IPS DF 4.7 (cell line): ENCODE measurements around the gene TENM4.

Source experiments
- DNase-seq: peaks from one replicate; pipeline ENCODE4 v3.0.0-alpha.2; 2013; ENCODE audit warnings: low spot score; ENCODE audit errors: extremely low read depth

TENM4 gene

DNA sequence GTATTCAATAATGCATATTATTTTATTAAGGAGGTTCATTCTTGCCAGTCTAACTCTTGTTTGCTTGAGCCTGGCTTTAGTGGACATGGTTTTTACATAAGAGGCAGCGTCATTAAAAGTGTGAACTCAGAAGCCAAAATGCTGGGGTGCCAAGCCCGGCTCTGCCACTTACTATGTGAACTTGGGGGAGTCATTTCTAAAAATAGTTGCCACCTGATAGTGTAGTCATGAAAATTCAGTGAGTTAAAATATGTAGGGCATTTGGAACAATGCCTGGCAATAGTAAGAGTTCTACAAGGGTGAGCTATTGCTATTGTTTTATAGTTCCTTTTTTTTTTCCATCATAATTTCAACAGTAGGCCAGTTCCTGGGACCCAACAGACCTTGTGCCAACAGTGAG lies 49.9 kb downstream of the TENM4 start:
- no peak for DNase-seq

DNA sequence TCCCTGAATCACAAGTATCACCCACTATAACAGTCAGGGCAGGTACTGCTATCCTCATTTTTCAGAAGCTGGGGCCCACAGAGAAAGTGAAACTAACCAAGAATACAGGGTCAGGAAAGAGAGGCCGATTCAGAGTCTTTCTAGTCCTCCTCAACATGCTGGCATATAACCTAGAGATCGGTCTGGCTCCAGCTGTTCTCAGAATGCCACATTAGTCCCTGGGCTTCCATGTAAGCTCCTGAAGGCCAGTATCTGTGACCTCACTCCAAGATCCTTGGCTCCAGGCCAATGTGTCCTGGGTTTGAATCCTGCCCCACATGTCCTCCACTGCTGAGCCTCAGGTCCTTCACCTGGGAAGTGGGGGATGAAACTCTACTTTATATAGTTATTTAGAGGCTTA lies 50.4 kb downstream of the TENM4 start:
- DNase-seq, result no peak

DNA sequence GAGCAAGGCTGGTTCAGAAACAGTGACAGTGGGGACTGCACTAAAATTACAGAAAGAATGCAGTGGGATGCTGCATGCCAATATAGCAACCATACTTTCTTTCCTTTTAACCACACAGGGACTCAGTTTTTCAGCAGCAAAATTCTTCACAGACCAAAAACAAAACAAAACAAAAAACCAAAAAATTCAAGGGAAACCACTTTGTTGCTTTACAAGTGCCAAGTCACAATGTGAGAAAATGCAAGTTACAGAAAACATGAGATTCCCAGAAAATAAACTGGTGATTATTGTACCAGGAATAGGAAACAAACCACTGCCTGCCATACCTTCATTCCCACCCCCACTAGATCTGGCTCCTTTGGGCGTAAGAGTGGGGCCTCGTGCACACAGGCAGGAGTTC lies 52.6 kb downstream of the TENM4 start:
- DNase-seq, result no peak

DNA sequence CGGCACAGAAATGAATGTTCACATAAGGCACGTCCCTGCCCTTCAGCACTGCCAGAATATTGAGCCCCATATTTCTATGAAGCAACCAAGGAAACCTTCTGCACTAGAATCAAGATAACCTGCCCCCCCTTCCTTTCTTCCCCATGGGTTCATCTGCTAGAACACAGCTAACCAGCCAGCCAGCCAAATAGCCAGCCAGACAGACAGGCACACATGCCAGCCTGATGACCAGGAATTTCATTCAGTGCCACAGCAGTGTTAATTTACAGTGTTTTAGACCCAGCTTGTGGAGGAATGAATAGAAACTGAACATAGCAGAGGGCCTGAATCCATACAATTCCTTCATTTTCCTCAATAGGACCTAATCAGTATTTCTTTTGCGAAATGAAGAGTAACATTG lies 57.0 kb downstream of the TENM4 start:
- no peak for DNase-seq

DNA sequence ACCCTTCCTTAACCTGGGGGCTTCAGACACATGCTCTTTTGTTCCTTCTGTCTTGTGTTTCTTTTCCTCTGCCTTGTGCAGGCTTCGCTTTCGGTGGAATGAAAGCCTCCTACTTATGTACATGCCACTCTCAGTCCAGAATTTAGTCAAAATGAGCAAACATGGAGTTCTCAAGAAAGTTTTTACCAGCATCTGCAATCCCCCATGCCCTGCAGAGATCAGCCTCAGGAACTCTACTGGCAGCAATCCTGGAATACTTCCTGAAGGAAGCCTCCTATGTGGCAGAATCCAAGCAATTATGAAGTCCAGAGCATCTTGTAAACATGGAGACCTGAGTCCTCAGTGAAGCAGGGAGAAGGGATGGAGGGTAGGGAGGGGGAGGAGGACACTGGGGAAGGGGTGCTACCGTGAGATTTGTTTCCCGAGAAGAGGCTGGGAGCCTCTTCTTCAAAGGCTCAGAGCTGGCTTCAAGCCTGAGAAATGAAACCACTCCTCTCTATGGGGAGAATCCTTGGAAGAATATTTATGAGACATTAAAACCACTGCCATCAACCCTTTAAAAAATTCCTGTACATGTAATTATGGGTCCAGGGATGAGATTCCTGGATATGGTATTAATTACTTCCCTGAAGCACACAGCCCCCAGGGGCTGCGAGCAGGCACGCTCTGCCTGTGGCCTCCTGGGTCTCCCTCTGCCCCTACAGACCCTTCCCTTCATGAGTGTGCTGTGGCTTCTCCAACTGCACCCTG lies 58.4 kb downstream of the TENM4 start:
- no peak for DNase-seq

DNA sequence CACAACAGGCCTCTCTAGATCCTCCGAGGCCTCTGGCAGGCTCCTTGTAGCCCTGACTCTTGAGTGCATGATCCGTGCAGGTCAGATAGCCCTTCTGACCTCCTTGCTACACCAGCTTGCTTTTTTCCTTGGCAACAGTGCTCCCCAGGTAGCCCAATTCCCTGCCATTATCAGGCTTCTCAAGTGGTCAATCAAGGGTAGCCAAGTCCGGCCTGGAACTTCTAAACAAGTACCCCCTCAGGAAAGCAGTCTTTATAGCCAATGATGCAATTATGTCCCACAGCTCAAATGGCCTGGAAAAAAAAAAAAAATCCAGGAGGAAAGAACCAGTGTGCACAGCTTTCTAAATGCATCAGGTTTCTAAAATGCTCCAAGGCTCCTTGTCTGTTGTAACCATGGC lies 59.8 kb downstream of the TENM4 start:
- no peak for DNase-seq

DNA sequence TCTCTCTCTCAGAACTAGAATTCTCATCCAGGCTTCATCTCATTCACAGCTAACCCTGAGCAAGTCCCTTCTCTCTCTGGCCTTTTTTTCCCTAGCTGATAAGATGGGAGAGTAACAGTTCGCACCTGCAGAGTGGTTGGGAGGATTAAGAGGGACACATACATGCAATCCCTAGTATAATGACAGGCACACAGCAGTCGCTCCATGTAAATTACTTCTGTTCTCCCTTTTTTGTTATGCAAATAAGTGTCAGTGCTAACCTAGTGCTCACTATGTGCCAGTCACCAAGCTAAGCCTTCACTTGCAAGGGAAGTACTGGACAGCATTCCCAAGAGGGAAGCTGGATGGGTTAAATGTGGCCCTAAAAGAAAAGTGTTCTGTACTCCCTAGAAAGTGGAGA lies 63.4 kb downstream of the TENM4 start:
- no peak for DNase-seq

DNA sequence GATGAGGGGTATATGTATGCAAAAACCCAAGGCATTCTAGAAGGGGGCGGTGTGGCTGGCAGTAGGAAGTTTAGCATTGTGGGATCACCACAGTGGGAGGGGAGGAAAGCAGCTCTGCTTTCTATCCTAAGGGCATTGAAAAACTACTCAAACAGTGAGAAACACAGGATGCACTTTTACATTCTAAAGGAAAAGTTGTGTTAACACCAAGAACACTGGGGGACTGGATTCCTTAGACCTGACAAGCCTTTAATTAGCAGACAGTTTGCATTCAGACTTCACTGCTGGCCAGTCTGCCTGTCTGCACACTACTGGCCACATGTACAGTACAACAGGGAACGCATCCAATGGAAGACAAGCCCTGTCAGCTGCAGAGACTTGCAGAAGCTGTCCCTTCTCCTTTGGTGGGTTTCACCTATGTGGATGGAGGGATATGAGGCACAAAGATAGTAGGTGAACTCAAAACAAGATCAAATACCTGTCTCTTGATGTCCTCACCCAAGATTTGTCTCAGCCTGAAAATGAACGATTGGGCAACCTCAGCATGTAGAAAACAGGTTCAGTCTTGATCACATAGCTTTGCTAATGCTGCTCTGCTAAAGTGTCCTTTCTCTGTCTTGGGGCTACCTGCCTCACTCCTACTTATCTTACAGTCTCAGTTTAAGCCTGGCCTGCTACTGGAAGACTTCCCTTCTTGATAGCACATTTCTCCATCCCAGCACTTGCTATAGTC lies 64.8 kb downstream of the TENM4 start:
- DNase-seq, result no peak

DNA sequence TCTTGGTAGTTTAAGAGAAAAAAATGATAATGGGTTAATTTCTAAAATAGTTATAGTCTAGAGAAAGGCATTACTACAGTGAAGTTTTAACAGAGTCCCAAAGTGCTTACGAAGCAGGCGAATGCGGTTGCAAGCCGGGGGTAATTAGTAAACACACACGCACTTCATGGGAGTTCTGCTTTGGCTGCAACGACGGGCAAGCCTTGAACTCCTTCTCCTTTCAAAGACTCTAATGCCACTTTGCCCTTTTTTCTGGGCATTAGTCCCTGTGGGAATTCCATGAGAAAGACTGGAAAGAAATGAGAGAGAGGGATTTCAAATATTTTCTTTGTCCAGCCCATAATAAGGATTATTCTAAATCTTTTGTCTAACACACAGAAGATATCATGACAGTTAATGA lies 66.1 kb downstream of the TENM4 start:
- DNase-seq, result no peak

DNA sequence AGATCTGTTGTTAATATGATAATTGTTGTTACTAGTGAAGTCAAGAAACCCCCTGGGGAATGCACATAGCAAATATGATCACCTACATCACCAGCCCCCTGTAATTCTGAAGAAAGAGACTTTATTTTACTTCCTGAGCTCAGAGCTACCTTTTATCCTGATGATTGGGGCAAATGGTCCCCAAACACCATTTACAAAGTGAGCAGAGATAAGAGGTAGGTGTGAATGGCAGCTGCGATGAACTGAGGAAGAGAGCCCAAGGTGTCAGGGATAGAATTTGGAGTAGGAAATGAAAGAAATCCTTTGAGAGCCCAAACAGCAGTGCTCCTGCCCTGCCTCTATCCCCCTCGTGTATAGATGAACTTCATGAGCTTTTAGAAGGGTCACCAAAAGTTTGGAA lies 69.1 kb downstream of the TENM4 start:
- no peak for DNase-seq

DNA sequence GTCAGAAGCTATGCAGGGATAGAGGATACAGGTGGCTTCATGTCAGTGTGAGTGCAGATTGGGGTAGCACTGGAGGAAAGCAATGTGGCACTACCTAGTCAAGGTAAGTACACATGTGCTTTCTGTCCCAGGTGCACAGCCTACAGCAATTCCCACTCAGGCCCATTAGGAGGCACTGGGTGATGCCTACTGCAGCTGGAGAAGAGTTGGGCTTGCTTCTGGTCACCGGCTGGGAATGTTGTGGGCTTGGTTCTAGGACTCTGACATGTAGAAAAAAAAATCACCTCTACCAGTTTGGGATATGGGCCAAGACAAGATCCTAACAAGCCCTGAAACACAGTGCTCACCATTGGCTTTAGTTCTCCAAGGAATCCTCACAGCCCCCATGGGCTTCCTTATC lies 69.7 kb downstream of the TENM4 start:
- DNase-seq, result no peak

DNA sequence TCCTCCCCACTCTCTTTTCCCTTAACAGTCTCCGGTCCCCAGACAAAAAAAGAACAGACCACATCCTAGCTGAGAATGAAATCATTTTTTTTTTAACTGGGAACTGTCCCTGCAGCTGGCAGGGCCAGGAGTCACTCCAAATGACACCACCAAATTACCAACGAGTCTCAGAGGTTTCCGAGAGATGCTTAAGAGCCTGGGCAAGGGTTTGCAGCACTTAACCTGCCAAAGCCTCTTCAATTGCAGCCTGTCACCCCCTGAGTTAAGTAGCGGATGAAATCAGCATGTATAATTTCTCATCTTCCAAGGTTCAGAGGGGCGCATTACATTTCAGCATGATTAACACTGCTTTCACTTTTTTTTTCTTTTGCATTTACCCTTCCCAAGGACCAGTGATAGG lies 71.8 kb downstream of the TENM4 start:
- no peak for DNase-seq

DNA sequence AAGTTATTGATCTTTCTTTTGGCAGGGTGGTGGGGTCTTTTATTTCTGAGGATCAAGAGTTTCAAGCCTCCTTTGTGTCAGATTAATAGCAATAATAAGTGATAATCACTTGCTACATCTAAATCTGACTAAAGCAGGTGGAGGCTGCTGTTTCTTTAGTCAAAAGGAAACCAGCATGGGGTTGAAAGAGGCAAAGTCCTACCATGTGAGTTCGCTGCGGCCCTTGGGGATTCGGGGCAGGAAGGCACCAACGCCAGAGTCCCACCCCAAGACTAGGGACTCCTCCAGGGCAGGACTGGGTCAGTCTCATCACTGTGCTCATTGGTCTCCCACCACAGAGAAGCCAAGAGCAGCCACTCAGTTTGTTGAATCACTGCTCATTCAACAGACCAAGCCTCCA lies 73.0 kb downstream of the TENM4 start:
- DNase-seq, result no peak

DNA sequence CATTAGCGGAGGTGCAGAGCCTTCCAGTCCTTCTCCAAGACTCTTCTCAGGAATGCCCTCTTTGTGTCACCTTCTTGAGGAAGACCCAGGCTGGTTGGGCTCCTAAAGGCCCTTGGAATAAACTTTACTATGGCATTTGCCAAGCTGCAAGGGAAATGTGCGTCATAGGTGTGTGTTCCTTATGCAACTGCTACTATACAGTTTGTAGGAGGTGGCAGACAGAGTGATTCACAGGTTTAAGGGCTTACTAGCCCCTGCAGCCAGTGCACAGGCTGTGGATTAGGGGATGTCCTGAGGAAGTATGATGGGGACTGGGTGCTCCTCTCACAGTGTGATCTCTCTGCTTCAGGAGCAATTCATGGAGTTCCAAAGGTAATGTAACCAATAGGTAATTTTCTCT lies 74.6 kb downstream of the TENM4 start:
- no peak for DNase-seq

DNA sequence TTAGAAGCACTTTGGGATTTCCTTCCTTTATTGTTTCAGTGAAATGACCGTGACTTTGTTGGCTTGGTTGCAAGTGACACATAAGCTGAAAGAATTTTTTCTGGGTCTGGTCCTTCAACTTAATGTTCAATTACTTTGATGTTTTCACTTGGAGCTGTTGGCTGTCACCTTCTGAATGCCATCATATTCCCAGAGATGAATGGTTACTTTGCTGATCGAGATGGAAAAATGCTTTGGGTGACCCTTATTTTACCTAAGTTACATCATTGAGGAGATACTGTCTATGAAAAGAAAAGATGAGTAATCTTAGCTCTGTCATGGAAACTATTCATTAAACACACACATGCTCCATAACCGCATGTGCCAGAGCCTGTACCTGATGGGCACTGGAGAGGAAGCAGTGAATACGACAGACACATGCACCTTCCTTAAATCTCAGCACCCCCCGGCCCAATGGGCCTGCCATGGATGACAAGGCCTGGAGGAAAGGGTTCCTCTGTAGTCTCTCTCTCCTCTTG lies 76.9 kb downstream of the TENM4 start:
- no peak for DNase-seq

DNA sequence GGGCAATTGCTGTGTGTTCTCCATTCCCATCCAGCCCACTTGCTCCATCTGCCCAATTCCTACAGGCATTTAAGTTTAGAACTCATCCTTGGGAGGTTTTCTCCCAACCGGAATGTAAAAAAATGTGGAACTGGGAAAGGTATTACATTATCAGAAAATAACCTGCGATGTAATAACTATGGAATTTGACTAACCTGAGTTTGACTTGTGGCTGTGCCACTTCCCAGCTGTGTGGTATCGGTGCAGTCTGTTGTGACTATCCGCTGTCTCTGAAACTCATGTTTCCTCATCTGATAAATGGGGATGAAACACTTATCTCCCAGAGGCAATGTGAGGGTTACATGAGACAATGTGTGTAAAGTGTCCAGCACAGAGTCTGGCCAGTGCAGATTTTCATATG lies 77.6 kb downstream of the TENM4 start:
- no peak for DNase-seq

DNA sequence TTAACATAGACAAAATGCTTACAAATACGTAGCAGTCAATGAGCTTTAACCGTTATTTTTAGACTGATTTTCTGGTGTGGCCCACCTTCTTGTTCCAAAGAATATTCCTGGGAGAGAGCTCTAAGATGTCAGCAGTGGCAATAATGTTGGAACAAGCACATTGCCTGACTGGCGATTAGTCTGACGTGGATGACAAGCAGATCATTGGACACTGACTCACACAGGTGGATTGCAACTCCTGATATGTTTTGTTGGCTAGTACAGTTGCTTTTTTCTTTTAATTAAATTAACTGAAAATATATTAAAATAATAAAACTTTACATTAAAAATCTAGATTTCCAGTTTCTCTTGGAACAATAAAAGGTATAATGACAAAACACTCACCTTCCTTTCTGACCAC lies 78.0 kb downstream of the TENM4 start:
- DNase-seq, result no peak

DNA sequence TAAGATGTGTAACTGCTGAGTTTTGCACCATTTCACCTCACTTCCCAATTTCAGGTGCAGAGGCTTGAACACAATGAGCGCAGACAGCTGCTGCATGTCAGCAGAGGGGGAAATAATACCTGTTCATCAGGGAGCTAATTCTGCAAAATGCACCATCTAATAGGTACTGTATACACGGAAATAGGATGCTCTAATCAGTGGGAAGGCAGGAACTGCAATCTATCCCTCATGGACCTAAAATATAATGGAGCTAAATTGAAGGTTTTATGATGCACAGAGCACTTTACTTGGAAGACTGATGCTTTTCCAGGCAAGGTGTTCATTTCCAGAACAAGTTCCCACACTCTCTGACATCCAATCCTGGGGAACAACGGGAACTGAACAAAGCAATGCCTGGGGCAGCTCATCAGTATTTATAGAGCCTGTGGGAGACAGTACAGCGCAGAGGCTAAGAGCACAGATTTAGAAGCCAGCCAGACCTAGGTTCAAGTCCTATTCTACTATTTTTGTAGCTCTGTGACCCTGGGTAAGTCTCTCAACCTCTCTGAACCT lies 78.5 kb downstream of the TENM4 start:
- no peak for DNase-seq

DNA sequence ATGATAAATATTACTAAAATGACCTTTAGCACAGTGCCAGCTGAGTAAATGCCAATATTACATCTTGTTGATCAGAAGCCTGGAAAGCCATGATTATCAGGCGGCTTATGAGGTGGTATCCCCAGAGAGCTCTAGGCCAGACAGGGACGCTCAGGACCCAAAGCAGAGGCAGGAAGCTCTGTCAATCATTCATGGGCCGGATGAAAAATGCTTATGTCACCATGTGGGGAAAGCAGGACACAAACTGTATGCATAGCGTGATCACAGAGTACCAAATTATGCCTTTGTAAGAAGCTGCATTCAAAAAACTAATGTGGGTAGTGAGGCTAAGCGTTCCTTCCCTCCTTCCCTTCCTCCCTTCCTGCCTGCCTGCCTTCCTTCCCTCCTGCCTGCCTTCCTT lies 82.6 kb downstream of the TENM4 start:
- no peak for DNase-seq

DNA sequence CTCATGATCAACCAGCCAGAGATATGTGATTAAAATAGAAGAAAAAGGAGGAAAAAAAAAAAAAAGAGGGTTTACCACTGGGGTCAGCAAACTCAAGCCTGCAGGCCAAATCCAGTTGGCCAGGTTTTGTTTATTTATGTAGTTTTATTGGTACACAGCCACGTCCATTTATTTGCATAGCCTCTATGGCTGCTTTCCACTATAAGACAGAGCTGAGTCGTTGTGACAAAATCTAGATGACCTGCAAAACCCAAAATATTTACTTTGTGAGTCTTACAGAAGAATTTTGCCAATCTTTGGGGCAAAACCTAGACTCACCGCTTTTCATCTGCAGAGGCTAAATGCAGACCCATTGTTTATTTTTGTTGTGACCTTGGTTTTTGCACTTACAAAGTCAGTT lies 87.1 kb downstream of the TENM4 start:
- DNase-seq, result no peak

DNA sequence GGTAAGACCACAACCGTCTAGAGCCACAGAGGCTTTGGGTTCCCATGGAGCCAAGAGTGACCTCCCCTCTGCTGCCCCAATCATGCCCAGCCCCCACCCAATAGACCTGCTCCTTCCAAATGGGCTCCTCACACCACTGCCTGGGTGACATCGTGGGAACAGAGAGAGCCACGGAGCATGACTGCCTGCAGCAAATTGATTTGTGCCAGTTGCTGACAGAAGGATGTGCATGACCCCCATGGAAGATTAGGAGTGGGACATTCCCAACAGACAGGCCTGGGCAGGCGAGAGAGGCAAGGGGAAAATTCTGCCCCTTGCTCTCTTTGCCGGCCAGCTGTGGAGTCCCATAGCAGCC lies 88.5 kb downstream of the TENM4 start:
- DNase-seq, result no peak

DNA sequence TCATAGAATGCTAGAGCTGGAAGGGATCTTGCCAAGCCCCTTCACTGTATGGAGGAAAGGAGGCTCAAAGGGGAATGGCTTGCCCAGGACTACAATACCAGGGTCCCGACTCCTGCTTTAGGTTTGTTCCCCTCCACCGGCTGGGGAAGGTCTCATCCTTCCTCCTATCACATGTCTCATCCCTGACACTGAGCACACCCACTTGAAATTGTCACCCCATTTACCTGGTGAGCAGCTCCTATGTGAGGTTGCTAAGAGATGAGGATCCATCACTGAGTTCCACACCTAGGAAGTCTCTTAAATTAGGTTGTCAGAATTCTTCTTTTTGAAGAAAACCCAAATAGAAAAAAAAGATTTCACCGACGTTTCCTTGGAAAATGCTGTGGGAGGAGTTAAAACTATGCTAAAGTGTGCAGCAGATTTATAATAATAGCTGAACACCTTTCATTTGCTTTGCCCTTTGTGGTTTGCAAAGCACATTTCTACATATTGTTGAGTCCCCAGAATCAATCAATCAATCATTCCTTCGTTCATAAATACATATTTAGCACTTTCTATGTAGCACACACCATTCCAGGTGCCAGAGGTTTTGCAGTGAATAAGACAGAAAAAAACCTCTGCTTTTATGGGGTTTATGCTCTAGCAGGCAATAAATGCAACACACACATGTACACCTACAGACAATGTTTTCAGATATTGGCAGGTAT lies 91.7 kb downstream of the TENM4 start:
- no peak for DNase-seq
